COLO668 (cell line): ENCODE results near the gene ZNF853.
"Not testable (repeated sequence)": the region's sequence is repeated elsewhere in the genome, so short reads cannot be mapped to it uniquely, and the experiment has no call there.

ENCODE experiments used
- DNase-seq: peaks from one replicate; lab custom pipeline; 2025; ENCODE audit not compliant: unreplicated experiment; lab: John Stamatoyannopoulos, UW

The ZNF853 gene

DNA sequence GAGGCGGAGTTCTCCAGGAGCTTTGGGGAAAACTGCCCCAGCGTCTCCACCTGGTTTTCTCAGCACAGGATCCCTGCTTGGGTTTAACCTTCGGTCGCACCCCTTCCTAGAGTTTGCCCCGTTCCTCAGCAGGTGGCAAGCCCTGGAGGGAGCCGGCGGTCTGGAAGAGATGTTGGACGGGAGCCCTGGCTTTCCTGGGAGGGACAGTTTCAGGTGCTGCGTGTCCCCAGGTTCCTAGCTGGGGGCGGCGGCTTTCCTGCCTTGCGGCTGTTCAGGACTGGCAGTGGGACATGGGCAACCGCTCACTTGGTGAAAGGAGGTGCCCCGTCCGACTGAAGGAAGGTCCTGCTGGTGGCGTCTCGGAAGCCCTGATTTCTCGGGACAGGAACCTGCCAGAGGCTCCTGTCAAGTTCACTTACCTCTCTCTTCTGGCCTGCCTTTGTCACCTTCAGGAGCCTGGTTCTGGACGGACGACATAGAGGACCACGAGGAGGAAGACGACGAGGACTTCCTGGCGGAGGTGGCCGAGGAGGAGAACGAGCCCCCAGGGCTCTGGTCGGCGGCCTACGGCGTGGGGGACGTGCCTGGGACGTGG, 36.5 kb downstream of the ZNF853 start:
- no peak for DNase-seq

- DNase-seq = no peak
These were observed 37.1 kb downstream of the ZNF853 start for GRCh38 chr7:6652446-6653011.

DNA sequence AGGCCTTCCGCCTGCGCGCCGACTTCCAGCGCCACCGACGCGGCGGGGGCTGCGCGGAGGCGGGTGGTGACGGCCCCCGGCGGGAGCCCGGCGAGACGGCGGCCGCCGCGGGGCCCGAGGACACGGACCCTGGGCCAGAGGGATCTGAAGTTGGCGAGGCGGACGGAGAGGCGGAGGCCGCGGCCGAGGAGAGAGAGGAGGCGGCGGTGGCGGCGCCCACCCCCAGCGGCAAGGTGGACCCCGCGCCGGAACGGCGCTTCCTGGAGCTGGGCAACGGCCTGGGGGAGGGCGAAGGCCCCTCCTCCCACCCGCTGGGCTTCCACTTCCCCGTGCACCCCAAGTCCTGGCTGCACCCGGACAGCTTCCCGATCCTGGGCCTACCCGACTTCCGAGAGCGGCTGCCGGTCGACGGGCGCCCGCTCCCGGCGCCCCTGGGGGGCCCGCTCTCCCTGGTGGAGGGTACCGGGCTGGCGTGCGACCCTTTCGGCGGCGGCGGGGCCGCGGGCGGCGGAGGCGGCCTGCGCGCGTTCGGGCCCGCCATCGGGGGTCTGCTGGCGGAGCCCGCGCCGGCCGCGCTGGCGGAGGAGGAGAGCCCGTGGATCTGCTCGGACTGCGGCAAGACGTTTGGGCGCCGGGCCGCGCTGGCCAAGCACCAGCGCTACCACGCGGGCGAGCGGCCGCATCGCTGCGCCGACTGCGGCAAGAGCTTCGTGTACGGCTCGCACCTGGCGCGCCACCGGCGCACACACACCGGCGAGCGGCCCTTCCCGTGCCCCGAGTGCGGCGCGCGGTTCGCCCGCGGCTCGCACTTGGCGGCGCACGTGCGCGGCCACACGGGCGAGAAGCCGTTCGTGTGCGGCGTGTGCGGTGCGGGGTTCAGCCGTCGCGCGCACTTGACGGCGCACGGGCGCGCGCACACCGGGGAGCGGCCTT, 37.9 kb downstream of the ZNF853 start:
- DNase-seq = no peak

- no peak for DNase-seq
These were observed 38.9 kb downstream of the ZNF853 start for GRCh38 chr7:6654113-6654841.

DNA sequence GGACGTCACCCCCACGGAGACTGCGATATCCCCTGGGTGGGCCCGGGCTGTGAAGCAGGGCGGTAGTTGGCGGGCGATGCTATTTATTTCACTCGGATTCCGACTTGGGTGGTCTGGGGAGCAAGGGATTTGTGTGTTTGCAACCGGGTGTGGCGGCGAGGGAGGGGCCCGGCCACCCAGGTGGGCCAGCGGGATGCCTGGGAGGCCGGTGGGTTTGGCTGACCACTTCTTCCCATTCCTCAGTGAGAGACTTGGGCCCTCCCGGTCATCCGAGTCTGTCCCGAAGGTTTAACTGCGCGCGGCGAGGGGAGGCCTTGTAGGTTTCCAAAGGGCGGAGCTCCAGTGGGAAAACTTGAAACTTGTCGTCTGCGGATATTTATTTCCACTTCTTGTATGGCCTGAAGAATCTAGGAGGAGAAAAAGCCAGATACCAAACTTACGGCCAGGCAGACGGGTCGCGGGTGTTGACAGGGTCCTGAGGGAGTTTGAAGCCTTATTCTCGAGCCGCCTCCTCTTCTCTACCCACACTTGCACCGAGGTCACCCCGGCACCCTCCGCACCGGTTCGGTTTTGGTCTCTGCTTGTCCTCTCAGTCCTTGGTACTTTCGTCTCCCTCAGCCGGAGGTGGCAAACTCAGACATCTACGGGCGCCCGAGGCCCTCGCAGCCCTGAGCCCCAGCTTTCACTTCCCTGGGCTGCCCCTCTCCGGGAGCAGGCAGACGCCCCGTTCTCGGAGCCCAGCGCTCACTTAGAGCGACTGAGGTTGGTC, 39.6 kb downstream of the ZNF853 start:
- DNase-seq = no peak

- no peak for DNase-seq
These were observed 40.4 kb downstream of the ZNF853 start for GRCh38 chr7:6655636-6656385.

- no peak for DNase-seq
These were observed 41.0 kb downstream of the ZNF853 start for GRCh38 chr7:6656413-6656812.

DNA sequence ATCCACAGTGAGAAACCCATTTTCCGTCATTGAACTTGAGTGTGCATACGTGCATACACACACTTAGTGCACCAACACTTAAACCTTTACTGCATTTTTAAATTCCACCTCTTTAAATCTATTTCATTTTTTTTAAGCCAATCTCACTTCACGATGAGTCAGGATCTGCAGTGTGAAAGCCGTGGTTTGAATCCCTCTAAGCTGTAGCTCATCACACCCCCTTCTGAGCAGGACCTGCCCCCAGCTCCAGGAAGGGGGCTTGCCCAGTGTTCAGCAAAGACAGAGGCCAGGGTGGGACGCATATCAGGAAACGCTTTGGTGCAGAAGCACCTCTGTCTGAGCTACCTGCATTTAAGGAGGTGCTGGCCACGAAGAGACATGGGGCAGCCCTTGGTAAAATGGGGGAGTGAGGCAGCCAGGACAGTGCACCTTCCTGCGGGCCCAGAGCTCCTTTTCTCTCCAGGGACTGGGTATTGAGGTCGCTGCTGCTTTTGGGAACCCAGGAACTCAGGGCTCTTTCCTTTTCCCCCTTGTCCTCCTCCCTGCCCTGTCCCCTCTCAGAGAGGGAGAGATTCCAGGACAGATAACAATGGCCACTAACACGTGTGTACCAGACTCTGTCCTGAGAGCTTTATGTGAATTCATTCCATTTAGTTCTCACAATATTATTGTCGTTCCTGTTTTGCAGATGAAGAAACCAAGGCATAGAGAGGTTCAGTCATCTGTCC, 43.4 kb downstream of the ZNF853 start:
- no peak for DNase-seq

- DNase-seq = not testable (repeated sequence)
These were observed 55.4 kb downstream of the ZNF853 start for GRCh38 chr7:6670851-6671250.
